GM12872 (cell line): ENCODE measurements around the gene ABCA1.

Source experiments
- CTCF ChIP-seq: IDR thresholded peaks from 3 replicates; pipeline ENCODE4 v1.5.1; 2011; ENCODE audit warnings: low read depth, mild to moderate bottlenecking, low read length, moderate library complexity; ENCODE audit not compliant: insufficient read depth

ABCA1 gene

GRCh38 chr9:104875897-104876296 lies 52.1 kb downstream of the ABCA1 start:
- no peak for TF ChIP-seq CTCF

GRCh38 chr9:104875320-104875719 lies 52.6 kb downstream of the ABCA1 start:
- no peak for TF ChIP-seq CTCF

GRCh38 chr9:104873489-104873850 lies 54.5 kb downstream of the ABCA1 start:
- TF ChIP-seq CTCF: no peak

GRCh38 chr9:104872656-104873488 lies 55.1 kb downstream of the ABCA1 start:
- no peak for TF ChIP-seq CTCF

GRCh38 chr9:104871961-104872527 lies 55.9 kb downstream of the ABCA1 start:
- no peak for TF ChIP-seq CTCF

- TF ChIP-seq CTCF: no peak
Observed at GRCh38 chr9:104869811-104870210, 58.1 kb downstream of the ABCA1 start.

- TF ChIP-seq CTCF: no peak
Observed at GRCh38 chr9:104868687-104869404, 59.1 kb downstream of the ABCA1 start.
